ENCODE results near the gene C1RL. TPM values are rescaled to one million over a fixed set of nuclear protein-coding genes. Genes with fewer than 3 reads are reported as not detected.

Gene C1RL
- total and polyA plus RNA-seq, 2 donors (not counting 1 experiment from before 2014, with no cell fraction given): 13.5 to 24.9 TPM

DNA sequence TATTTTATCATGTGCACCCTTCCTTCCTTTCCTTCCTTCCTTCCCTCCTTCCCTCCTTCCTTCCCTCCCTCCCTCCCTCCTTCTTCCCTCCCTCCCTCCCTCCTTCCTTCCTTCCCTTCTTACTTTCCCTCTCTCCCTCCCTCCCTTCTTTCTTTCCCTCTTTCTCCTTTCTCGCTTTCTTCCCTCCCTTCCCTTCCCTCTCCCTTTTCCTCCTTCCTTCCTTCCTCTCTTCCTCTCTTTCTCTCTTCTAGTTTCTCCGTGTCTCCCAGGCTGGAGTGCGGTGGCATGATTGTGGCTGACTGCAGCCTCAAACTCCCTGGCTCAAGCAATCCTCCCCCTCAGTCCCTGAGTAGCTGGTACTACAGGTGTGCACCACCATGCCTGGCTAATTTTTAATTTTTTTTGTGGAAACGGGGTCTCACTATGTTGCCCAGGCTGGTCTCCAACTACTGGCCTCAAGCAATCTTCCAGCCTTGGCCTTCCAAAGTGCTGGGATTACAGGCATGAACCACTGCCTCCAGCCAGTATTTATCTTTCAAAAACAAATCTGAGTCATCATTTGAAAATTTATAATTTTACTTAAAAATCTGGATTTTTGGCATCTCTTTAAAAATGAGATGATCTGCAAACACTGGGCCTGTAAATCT, 7.8 kb downstream of the C1RL start:
- no peak for TF ChIP-seq EZH2 (IDR thresholded peaks at IDR 0.05; ENCODE audit: borderline replicate concordance, insufficient read depth, low read depth, low read length, poor library complexity, severe bottlenecking)
- TF ChIP-seq CTCF (IDR thresholded peaks at IDR 0.05): no peak
- Histone ChIP-seq H3K4me3 (ENCODE audit: control extremely low read depth in 1 of 5, extremely low read depth in 1 of 5, insufficient read depth in 1 of 5, low read depth in 2 of 5, low read length in 4 of 5) (no peak overlapping the region), H3K27ac (ENCODE audit: low read length in 2 of 2) (no peak overlapping the region), H3K4me2 (replicated peaks; ENCODE audit: low read depth, low read length, poor library complexity, severe bottlenecking) (no peak overlapping the region), H3K27me3 (replicated peaks in 1 of 4; ENCODE audit: control extremely low read depth in 1 of 4, control insufficient read depth in 3 of 4, insufficient read depth in 4 of 4, low read length in 3 of 4) (no peaks in the 10 kb centered on the region), H3K4me1 (ENCODE audit: control insufficient read depth in 2 of 2, insufficient read depth in 2 of 2, low read length in 2 of 2) (no peaks in the 10 kb centered on the region), H3K36me3 (replicated peaks in 1 of 2; ENCODE audit: control extremely low read depth in 1 of 2, control insufficient read depth in 1 of 2, extremely low read depth in 1 of 2, insufficient read depth in 2 of 2, low read length in 1 of 2) (peaks cover 0 to 7% of the 10 kb centered on the region in 2 experiments), H4K20me1 (ENCODE audit: control insufficient read depth, insufficient read depth, low read length, poor library complexity, severe bottlenecking) (no peaks in the 10 kb centered on the region), H2AFZ (ENCODE audit: insufficient read depth, low read depth, low read length, poor library complexity, severe bottlenecking) (no peak overlapping the region), H3K79me2 (ENCODE audit: control insufficient read depth, insufficient read depth, low read length) (no peaks in the 10 kb centered on the region), H3K9me3 (ENCODE audit: control extremely low read depth in 1 of 3, control insufficient read depth in 2 of 3, insufficient read depth in 1 of 3, low read length in 2 of 3) (no peaks in the 10 kb centered on the region), H3K9ac (ENCODE audit: low read length) (no peak overlapping the region)
- Mint-ChIP-seq H3K9me3 (ENCODE audit: insufficient read depth) (no peaks in the 10 kb centered on the region), H3K4me1 (no peaks in the 10 kb centered on the region), H3K27ac (no peak overlapping the region), H3K4me3 (no peak overlapping the region), H3K27me3 (no peaks in the 10 kb centered on the region)
- 98% methylated on average over 4 of the region's 4 CpGs for WGBS (ENCODE audit: insufficient coverage)
- CTCF ChIA-PET: no interaction called here
- DNase-seq: no peak
- intact Hi-C loops (cut with micrococcal nuclease): no loop called here
- POLR2A ChIA-PET: no interaction called here
- no peak for ATAC-seq (ENCODE audit: low read depth)

GRCh38 chr12:7100239-7100638, 8.8 kb downstream of the C1RL start:
- Histone ChIP-seq H3K9ac (ENCODE audit: low read length) (no peak overlapping the region), H3K9me3 (ENCODE audit: control extremely low read depth in 1 of 3, control insufficient read depth in 2 of 3, insufficient read depth in 1 of 3, low read length in 2 of 3) (no peaks in the 10 kb centered on the region), H4K20me1 (ENCODE audit: control insufficient read depth, insufficient read depth, low read length, poor library complexity, severe bottlenecking) (no peaks in the 10 kb centered on the region), H2AFZ (ENCODE audit: insufficient read depth, low read depth, low read length, poor library complexity, severe bottlenecking) (no peak overlapping the region), H3K36me3 (replicated peaks in 1 of 2; ENCODE audit: control extremely low read depth in 1 of 2, control insufficient read depth in 1 of 2, extremely low read depth in 1 of 2, insufficient read depth in 2 of 2, low read length in 1 of 2) (peaks cover 0 to 3% of the 10 kb centered on the region in 2 experiments), H3K27ac (ENCODE audit: low read length in 2 of 2) (no peak overlapping the region), H3K79me2 (ENCODE audit: control insufficient read depth, insufficient read depth, low read length) (no peaks in the 10 kb centered on the region), H3K4me2 (replicated peaks; ENCODE audit: low read depth, low read length, poor library complexity, severe bottlenecking) (no peak overlapping the region), H3K4me3 (ENCODE audit: control extremely low read depth in 1 of 5, extremely low read depth in 1 of 5, insufficient read depth in 1 of 5, low read depth in 2 of 5, low read length in 4 of 5) (no peak overlapping the region), H3K4me1 (ENCODE audit: control insufficient read depth in 2 of 2, insufficient read depth in 2 of 2, low read length in 2 of 2) (no peaks in the 10 kb centered on the region), H3K27me3 (replicated peaks in 1 of 4; ENCODE audit: control extremely low read depth in 1 of 4, control insufficient read depth in 3 of 4, insufficient read depth in 4 of 4, low read length in 3 of 4) (no peaks in the 10 kb centered on the region)
- WGBS (ENCODE audit: insufficient coverage): no CpG with 5 or more reads among the region's 4 CpGs
- intact Hi-C loops (cut with micrococcal nuclease): no loop called here
- Mint-ChIP-seq H3K4me3 (no peak overlapping the region), H3K4me1 (no peaks in the 10 kb centered on the region), H3K9me3 (ENCODE audit: insufficient read depth) (no peaks in the 10 kb centered on the region), H3K27me3 (no peaks in the 10 kb centered on the region), H3K27ac (no peak overlapping the region)
- POLR2A ChIA-PET: no interaction called here
- DNase-seq (no peak), ATAC-seq (ENCODE audit: low read depth) (no peak)
- no peak for TF ChIP-seq CTCF (IDR thresholded peaks at IDR 0.05)
- no peak for TF ChIP-seq EZH2 (IDR thresholded peaks at IDR 0.05; ENCODE audit: borderline replicate concordance, insufficient read depth, low read depth, low read length, poor library complexity, severe bottlenecking)
- CTCF ChIA-PET: interaction anchor here (1.7 kb wide), 1 partner anchor 11 kb away, joined by 4 read pairs; no protein-coding TSS in a partner anchor

Measured in B cell (primary cell).